Psoas muscle (tissue), 8 donors: ENCODE data around the gene KIAA0513. TPM values are rescaled to one million over a fixed set of nuclear protein-coding genes. Genes with fewer than 3 reads are reported as not detected.

Experiments
- ATAC-seq, 4 donors: fragments of 200-7000 bp; cut with Tn5 transposase; one replicate each; pipeline ENCODE4 v1.9.1; 2020; ENCODE audit warnings: moderate library complexity in 3 of 4, mild to moderate bottlenecking in 2 of 4
- DNase-seq, 2 donors: peaks; one replicate each; pipeline ENCODE4 v3.0.0-alpha.2; 2020
- H3K27ac ChIP-seq: fragments of 200-600 bp; one replicate; pipeline ENCODE4 v1.8.0; 2022
- H3K27me3 ChIP-seq, 3 donors: fragments of 200-600 bp in 1 of 3; one replicate each; pipeline versions ENCODE4 v1.6.1 to v1.8.0; 2013 to 2022; ENCODE audit warnings: low read length in 2 of 3, mild to moderate bottlenecking in 2 of 3, moderate library complexity in 1 of 3; ENCODE audit not compliant: insufficient read depth in 3 of 3
- H3K36me3 ChIP-seq, 2 donors: fragments of 200-600 bp in 1 of 2; one replicate each; pipeline versions ENCODE4 v1.6.1 to v1.8.0; 2013 to 2022; ENCODE audit warnings: low read depth in 1 of 2, mild to moderate bottlenecking in 1 of 2, moderate library complexity in 1 of 2; ENCODE audit not compliant: insufficient read depth in 1 of 2
- H3K4me1 ChIP-seq: fragments of 200-600 bp; one replicate; pipeline ENCODE4 v1.8.0; 2022
- H3K4me3 ChIP-seq: fragments of 200-600 bp; one replicate; pipeline ENCODE4 v1.8.0; 2022; ENCODE audit warnings: mild to moderate bottlenecking
- H3K9me3 ChIP-seq: fragments of 200-600 bp; one replicate; pipeline ENCODE4 v1.8.0; 2022
- CTCF ChIP-seq: fragments of 200-600 bp; IDR thresholded peaks from one replicate; pipeline ENCODE4 v1.8.0; 2022; ENCODE audit warnings: antibody characterized with exemption
- WGBS, 3 donors: extraction: QIAGEN DNeasy Blood & Tissue Kit; methylation state at CpG; one replicate each; pipeline versions ENCODE4 v1.1.6 to v1.1.7; 2013; 5-methylcytosine and 5-hydroxymethylcytosine counted together
- intact Hi-C, 2 donors: fragments of 100-400 bp; cut with DNase I; formaldehyde crosslinking; loops; one replicate each; pipeline versions ENCODE4 v1.11.0 to v1.14.2; 2022
- polyA plus RNA-seq, 3 donors: library from polyadenylated mRNA; stranded (reverse); fragments of 200-250 nt; gene quantifications; one replicate each; pipeline ENCODE4 v1.2.3, GENCODE V29; 2013
- total RNA-seq, 4 donors: library from RNA; stranded (reverse); fragmentation: NEBNext Ultra II Directional in 2 of 4; extraction: Animal tissue kit (Norgen Biotek cat#: 25700) in 2 of 4; gene quantifications; one replicate each; pipeline versions ENCODE4 v1.2.1 to v1.2.4, GENCODE V29; 2021 to 2023
- donor health status: healthy with polysubstance abuse.
- donor health status: DM: no; HTN: no; CAD: no; lungs with moderate emphysema.
- donor health status: Bipolar disorder and iron deficiency.
- donor health status: healthy.
- donor health status: DM: yes; HTN: yes; CAD: no.
- donor health status: DM: no; HTN: no; CAD: no.
- donor health status: DM: no; HTN: no; CAD: no.
- donor health status: DM: yes; HTN: yes; CAD: no.

Gene KIAA0513
- total and polyA plus RNA-seq, 7 donors, result 3.6 to 18.2 (median 12.9) TPM

- H3K4me1 ChIP-seq, result peaks cover 8% of the 10 kb centered on the region
- no peak overlapping the region for H3K4me3 ChIP-seq
- TF ChIP-seq CTCF, result no peak
- ATAC-seq (no peak), DNase-seq (no peak)
- intact Hi-C loops, result no loop called here
- H3K36me3 ChIP-seq, result no peaks in the 10 kb centered on the region
- H3K9me3 ChIP-seq, result no peaks in the 10 kb centered on the region
- no peak overlapping the region for H3K27ac ChIP-seq
- H3K27me3 ChIP-seq, result no peaks in the 10 kb centered on the region
- WGBS, 3 donors, result 91 to 95% (median 92%) methylated on average over 10 of the region's 10 CpGs
Observed at GRCh38 chr16:85100265-85100664, 72.7 kb downstream of the KIAA0513 start.

DNA sequence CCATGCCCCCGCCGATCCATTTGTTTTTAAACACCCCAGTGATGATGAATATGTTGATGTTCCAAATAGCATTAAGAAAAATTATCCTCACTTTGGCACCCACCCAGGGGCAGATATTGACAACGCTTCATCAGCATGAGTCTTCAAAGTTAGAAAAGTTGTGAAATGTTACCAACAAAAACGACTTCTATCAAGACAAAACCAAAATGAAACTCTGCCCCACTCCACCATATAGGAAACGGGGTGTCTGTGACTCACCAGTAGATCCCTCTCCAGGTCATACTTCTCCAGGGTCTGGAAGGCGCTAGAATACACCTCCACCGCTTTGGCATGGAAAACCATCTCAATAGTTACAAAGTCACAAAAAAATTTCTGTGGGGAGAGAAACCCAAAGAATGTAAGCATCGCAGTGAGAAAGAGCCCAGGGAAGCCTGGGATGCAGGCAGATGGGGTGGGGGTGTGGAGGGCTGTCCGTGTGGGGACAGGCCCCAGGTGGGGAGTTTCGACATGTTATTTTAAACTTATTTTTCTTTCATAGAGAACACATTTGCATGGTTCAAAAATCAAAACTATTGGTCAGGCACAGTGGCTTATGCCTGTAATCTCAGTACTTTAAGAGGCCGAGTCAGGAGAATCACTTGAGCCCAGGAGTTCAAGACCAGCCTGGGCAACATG, 74.5 kb downstream of the KIAA0513 start:
- intact Hi-C loops, result no loop called here
- peaks cover 8% of the 10 kb centered on the region for H3K4me1 ChIP-seq
- WGBS, 3 donors, result 85 to 90% (median 88%) methylated on average over 11 of the region's 11 CpGs

DNA sequence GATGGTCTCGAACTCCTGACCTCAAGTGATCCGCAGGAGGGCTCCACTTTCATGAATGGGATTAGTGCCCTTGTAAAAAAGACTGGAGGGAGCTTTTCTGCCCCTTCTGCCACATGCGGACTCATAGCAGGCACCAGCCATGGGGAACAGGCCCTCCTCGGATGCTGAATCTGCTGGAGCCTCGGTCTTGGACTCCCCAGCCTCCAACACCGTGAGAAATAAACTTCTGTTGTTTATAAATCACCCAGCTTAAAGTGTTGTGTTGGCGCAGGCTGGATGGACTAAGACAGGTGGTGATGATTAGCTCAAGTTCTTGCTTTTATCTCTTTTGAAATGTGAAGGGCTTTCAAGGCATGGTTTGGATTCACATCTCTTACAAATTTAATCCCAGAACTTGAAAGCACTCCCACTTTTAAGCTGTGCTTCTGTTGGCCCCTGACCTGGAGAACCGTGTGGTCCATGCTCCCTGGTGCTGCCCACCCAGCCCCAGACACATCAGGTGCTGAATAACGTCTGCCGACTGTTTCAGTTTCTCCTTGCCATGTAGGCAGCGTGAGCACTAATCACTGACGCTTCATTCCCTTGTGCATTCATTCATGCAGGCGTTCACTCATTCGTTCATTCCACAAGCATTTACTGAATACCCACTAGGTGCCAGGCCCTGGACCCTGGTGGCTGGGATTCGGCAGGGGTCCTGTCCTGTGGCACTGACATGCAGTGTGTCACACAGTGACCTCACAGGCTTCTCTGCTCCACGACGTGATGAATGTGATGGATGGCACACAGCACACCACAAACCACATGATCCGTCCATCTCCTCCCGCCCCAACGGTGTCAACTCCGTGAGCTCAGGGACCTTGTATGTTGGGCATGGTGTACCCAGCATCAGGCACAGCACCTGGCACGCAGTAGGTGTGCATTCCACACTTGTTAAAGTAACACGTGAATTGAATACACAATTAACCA, 75.8 kb downstream of the KIAA0513 start:
- Histone ChIP-seq H3K9me3 (no peaks in the 10 kb centered on the region), H3K27ac (no peak overlapping the region), H3K27me3 (no peaks in the 10 kb centered on the region), H3K4me3 (no peak overlapping the region), H3K36me3 (no peaks in the 10 kb centered on the region), H3K4me1 (peaks cover 8% of the 10 kb centered on the region)
- intact Hi-C loops, result no loop called here
- TF ChIP-seq CTCF, result no peak
- DNase-seq, result no peak
- 74 to 82% (median 76%) methylated on average over 23 of the region's 23 CpGs for WGBS, 3 donors
- ATAC-seq, result no peak

More for the DNA sequence above, 74.5 kb downstream of the KIAA0513 start:
- no peak for TF ChIP-seq CTCF
- Histone ChIP-seq H3K4me3 (no peak overlapping the region), H3K9me3 (no peaks in the 10 kb centered on the region), H3K36me3 (no peaks in the 10 kb centered on the region), H3K27ac (no peak overlapping the region), H3K27me3 (no peaks in the 10 kb centered on the region)
- ATAC-seq, result no peak
- DNase-seq, result no peak

DNA sequence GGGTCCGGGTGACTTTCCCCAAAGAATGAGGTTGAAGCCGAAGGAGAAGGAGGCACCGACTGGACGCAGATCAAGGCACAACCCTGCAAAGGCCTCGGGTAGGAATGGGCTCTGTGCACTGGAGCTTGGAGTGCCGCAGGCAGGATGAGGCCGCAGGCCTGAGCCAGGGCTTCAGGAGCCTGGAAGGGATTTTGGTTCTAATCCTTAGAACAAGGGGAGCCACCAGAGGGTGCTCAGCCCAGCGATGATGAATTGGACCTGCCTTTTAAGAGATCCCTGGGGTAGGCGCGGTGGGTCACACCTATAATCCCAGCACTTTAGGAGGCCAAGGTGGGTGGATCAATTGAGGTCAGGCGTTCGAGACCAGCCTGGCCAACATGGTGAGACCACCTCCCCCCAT, 76.6 kb downstream of the KIAA0513 start:
- Histone ChIP-seq H3K27me3 (no peaks in the 10 kb centered on the region), H3K36me3 (no peaks in the 10 kb centered on the region), H3K4me3 (no peak overlapping the region), H3K27ac (no peak overlapping the region), H3K9me3 (no peaks in the 10 kb centered on the region), H3K4me1 (peaks cover 8% of the 10 kb centered on the region)
- 84 to 90% (median 86%) methylated on average over 12 of the region's 12 CpGs for WGBS, 3 donors
- DNase-seq (no peak), ATAC-seq (no peak)
- intact Hi-C loops, result no loop called here
- no peak for TF ChIP-seq CTCF
